HG02973 (cell line): ENCODE data around the gene FOSL2.

Experiments
- ATAC-seq: cut with Tn5 transposase; IDR thresholded peaks from one replicate; pipeline ENCODE4 v1.9.1; 2021; ENCODE audit warnings: moderate library complexity; ENCODE audit not compliant: unreplicated experiment

FOSL2 gene

DNA sequence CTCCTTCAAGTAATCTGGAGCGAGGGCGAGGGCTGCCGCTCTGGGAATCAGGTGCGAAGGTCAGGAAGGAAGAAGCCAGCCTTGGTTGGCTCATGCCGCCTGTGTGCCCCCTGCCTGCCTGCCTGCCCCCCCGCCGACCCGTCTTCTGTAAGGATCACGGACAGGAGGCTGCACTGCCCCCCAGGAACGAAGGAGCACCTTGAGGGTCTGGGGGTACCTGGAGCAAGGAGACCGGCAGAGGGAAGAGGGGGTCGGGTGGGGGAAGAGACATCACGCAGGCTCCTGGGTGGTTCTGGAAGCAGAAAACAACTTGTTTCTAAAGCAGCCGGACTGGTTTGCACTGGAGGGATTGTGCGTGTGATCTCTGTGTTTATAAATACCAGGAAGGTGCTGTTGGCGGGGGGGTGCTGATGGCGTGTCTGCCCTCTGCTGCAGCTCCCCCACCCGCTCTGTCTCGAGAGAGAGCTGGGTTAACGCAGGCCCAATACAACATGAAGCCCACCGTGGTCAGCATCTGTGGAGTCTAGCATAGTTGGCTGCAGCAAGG lies 1.7 kb downstream of the FOSL2 start:
- ATAC-seq = no peak

DNA sequence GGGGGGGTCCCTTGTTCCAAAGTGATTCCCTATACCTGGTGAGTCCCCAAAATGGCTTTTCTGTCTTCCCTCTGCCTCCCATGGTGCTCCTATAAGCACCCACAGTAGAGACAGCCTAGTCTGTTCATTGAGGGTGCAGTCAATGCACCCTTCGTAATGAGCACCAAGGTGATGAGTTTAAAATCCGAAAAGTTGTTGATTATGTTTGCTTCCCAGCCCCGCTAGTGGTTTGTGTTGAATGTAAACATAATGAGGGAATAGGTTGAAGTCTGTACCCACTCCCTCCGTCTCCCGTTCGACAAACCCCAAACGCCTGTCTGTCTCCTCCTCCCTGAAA lies 2.3 kb downstream of the FOSL2 start:
- ATAC-seq = no peak

DNA sequence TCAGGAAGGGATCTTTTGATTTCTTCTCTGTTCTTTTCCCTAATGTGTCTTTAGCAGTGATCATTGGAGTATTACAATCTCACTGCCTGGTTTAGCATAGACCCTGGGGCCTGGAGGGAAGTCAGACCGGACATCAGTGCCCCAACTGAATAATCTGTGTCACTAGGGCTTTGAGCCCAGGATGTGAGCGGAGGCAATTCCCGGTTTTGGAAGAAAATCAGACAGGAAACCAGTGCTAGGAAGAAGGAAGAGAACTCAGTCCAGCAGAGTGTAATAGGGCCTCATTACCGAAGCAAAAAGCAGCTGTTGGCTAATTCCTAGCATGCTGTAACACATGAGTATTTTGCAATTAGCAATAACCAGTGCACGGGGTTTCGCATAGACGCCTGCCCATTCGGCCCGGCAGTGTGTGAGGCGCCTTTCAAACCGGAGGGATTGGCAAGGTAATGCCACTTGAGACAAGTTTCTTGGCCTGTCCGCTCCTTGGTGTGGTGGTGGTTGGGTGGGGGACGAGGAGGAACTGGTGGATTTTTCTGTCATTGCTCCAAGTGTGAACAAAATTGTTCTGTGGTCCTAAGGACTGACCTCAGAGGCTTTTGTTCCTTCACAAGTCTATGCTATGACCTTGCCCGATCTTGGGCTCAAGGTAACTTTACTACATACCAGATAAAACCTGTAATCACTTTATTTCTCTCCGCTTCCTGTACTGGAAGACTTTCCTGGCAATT lies 2.8 kb downstream of the FOSL2 start:
- no peak for ATAC-seq

- no peak for ATAC-seq
Observed at GRCh38 chr2:28397043-28397381, 4.4 kb downstream of the FOSL2 start.

GRCh38 chr2:28398101-28398834 lies 5.6 kb downstream of the FOSL2 start:
- no peak for ATAC-seq

GRCh38 chr2:28399289-28399688 lies 6.6 kb downstream of the FOSL2 start:
- ATAC-seq = no peak

- no peak for ATAC-seq
Observed at GRCh38 chr2:28399956-28400355, 7.3 kb downstream of the FOSL2 start.

- ATAC-seq = no peak
Observed at GRCh38 chr2:28400419-28400818, 7.8 kb downstream of the FOSL2 start.

GRCh38 chr2:28400921-28401320 lies 8.3 kb downstream of the FOSL2 start:
- no peak for ATAC-seq

GRCh38 chr2:28401411-28401810 lies 8.8 kb downstream of the FOSL2 start:
- ATAC-seq = no peak

- no peak for ATAC-seq
Observed at GRCh38 chr2:28401948-28402550, 9.4 kb downstream of the FOSL2 start.

- no peak for ATAC-seq
Observed at GRCh38 chr2:28403370-28403956, 10.8 kb downstream of the FOSL2 start.

- ATAC-seq = no peak
Observed at GRCh38 chr2:28404086-28404485, 11.4 kb downstream of the FOSL2 start.

- ATAC-seq = no peak
Observed at GRCh38 chr2:28405537-28405936, 12.9 kb downstream of the FOSL2 start.

DNA sequence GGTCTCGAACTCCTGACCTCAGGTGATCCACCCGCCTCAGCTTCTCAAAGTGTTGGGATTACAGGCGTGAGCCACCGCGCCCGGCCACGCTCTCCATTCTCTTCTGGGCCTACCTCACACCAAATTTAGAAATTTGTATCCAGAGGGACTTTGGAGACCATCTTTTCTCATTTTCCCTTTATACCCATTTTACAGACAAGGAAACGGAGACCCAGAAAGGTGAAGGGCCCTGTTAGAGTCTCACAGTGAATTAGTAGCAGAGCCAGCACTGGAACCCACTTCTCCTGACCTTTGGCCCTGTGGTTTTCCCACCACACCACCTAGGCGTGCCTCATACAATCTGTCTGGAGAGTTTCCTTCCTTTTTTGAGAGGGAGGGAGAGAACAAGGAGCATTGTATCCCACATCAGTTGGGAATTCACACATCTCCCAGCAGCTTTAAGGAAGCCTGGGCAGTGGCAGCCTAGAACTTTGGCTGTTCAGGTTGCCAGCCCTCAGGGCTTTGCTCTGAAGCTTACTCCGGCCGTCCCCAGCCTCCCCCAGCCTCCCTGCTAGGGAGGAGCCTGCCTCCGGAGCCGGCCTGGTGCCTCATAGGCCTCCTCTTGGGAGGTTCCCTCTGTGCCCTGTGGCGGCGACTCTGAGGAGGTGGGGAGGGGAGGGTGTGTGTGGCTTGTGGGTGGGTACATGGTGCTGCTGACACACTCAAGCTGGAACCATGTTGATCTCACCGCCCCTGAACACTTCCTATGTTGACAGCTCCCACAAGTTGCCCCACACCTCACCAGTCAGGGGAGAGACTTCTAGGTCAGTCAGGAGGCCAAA lies 13.8 kb downstream of the FOSL2 start:
- ATAC-seq = no peak

- no peak for ATAC-seq
Observed at GRCh38 chr2:28407131-28407975, 14.7 kb downstream of the FOSL2 start.

DNA sequence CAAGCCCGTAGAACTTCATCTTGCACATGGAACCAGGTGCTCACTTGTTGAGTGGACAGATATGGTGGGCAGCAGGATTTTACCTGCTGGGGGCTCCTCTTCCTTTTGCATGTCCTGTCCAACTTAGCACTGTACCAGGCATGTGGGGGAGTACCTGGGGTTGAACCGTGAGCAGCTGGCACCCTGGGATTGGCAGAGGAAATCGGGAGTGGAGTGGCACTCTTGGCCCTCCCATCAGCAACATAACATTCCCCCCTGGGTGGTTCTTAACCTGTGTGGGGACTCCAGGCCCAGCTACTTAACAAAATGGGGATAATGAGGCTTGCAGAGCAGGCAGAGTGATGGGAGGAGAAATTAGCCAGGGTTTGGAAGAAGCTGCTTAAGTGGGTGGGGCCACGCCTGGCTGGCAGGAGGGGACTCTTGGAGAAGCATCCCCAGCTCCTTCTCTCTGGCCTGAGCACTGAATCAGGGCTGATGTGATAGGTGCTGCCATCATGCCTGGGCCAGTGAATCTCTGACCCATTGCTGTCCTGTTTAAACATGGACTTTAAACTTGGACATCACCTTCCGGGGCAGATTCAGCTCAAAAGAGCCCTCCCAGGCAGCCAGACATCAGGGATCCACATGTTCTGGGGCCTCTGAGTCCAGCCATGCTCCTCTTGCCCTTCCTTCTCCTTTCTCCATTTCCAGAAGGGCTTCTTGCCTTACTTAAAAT lies 15.5 kb downstream of the FOSL2 start:
- no peak for ATAC-seq

DNA sequence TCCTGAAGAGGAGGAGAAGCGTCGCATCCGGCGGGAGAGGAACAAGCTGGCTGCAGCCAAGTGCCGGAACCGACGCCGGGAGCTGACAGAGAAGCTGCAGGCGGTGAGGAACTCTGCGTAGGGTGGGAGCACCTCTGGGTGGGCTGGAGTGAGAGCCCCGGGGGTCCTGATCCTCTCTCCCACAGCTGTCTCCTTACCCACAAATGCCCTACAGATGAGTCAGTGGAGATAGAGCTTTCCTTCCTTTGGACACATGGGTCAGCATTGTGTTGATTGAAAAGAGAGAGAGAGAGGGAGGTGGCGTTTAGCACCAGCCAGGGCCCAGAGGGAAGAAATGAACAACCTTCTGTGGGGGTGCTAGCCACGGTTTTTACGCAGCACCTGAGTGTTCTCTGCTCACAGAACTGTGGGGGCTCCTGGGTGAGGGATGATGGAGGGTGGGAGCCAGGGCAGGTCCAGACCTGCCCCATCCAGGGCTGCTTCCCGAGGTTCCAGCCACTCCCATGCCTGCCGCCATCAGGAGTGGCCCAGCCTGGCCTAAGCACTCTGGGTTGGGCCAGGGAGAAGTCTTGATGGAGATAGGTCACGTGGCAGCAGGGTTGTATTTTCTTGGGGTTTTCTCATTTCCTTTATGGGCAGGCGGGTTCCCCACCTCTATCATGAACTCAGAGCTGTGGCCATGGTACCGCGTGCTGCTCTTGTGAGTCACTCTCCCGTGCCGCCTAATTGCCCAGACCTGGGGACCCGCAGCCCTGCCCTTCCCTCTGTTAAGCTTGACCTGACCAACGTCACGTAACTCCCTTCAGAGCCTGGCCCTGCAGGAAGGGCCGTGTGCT lies 16.3 kb downstream of the FOSL2 start:
- ATAC-seq = no peak
